Measurements from ENCODE around the gene ATP8B3.

Gene ATP8B3

DNA sequence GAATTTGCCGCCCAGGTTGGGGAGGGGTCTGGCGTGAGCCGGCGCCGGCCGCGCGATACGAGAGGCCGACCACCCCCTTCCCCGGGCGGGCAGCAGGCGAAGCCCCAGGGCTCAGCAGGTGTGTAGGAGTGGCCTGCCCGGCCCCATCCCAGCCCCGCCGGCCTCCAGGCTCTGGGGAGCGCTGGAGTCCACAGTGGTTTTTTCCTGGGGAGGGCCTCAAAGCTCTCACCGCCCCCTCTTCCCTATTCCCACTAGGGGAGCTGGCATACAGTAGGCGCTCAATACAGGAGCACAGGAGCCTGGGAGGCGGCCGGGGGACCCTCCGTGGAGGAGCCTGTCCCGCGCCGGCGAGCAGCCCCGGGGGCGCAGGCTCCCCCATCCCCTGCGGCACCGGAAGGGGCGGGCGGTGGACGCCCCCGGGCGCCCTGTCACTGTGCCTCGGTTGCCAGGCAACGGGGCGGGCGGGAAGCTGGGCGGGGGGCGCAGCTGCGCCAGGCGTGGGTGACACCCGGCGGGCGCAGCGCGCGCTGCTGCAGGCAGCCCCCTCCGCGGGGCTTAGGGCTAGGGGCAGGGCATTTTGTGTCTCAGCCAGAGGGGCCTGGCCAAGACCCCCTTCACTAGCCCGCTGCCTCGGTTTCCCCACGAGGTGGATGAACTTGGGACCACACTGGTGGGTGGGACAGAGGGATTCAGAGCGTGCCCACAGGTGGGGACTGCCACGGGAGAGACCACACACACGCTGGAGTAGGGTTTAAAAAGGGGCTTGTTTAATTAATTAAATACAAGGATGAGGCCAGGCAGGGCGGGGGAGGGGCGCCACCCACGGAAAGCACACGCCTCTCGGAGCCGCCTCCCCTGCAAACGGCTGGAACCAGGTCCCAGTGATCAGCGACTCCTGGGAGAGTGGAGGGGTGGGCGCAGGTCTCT lies 39.8 kb upstream of the ATP8B3 start:
- no peak for DNase-seq

DNA sequence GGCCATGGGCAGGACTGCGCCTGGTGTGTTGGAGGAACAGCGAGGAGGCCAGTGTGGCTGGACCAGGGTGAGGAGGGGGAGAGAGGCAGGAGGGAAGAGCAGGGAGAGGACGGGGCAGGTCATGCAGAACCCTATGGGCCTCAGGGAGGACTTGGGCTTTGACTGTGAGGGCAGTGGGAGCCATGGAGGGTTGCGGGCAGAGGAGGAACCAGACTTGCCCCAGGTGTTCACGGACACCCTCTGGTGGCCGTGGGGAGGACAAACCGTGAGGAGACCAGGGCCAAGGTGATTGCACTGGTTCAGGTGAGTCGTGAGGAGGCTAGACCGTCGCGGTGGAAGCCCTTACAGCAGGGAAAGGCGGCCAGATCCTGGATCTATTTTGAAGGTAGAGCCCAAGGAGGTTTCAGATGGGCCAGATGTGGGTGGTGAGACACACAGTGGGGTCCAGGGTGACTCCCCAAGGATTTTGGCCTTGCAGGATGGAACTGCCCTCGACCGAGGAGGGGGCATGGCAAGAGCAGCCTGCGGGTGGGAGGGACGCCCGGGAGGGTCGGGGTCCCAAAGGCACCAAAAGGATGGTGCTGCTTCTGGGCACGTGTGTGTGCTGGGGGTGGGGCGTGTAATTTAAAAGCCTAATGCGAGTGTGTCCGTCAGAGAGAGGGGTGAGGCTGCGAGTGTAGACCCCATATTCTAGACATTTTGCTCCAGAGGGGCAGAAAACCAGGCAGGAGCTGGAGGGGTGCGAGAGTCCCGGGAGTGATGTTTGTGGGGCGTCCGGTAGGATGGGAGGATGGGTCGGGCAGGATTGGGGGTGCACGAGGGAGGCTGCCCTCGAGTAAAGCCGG lies 39.0 kb upstream of the ATP8B3 start:
- DNase-seq, result no peak

DNA sequence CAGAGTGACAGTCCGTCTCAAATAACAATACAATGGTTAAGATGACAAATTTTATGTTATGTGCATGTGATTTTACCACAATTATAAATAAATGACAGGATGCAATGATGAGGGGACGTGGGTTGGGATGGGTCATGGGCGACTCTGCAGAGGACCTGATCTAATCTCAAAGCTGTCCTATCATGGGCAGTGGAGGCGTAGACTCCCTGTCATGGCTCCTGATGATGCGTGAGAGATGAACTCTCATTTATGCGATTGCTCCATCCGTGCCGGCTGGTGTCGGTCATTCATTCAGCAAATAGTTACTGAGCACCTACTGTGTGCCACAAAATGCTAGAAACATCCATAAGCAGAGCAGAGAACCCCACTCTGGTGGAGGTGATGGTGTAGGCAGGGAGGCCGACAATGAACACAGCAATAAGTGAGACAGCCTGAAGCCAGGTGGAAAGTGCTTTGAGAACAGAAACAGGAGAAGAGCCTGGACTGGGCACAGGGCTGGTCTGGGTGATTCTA lies 37.9 kb upstream of the ATP8B3 start:
- no peak for DNase-seq

DNA sequence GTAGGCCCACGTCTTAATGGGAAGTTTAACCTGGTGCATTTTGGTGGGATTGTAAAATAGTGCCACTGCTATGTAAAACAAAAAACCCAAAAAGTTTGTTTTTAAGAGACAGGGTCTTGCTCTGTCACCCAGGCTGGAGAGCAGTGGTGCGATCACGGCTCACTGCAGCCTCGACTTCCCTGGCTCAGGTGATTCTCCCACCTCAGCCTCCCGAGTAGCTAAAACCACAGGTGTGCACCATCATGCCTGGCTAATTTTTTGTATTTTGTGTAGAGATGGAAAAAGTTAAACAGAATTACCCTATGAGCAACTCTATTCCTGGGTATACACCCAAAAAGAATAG lies 37.0 kb upstream of the ATP8B3 start:
- DNase-seq, result no peak

DNA sequence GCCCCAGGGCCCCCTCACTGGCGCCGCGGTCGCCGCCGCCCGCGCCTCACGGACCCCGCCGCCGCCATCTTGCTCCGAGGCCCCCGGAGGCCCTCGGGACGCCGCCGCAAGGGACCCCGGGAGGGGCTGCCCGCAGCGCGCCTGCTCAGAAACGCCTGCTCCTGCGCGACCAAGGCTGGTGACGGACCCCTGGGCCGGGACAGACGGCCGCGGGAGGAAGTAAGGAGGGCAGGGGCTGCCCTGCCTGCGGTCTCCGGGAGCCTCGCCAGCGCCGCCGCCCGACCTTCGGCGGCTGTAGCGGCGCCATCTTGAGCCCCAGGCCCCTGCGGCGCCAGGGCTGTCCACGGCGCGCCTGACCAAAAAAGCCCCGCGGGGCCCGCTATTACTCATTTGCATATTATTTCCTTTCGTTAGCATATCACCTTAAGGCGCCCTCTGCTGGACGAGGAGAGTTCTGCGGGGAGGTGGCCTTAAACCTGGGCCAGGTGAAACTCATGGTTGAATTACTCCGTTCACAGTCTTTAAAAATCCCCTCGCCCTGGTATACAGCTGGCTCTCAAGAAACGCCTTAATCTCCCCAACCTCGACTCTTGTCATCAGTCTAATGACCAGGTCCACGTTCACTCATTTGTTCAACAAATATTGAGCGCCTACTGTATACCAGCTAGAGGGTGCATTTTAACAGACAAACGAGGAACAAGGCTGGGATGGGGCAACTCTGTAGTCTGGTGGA lies 36.5 kb upstream of the ATP8B3 start, which contains the start of gene REXO1:
Gene REXO1, minus strand, starts transcription at position 85 of the 733 bp plus-strand sequence. CDS start 125 bp downstream, outside the sequence.
- DNase-seq, result peak; percentile 86

DNA sequence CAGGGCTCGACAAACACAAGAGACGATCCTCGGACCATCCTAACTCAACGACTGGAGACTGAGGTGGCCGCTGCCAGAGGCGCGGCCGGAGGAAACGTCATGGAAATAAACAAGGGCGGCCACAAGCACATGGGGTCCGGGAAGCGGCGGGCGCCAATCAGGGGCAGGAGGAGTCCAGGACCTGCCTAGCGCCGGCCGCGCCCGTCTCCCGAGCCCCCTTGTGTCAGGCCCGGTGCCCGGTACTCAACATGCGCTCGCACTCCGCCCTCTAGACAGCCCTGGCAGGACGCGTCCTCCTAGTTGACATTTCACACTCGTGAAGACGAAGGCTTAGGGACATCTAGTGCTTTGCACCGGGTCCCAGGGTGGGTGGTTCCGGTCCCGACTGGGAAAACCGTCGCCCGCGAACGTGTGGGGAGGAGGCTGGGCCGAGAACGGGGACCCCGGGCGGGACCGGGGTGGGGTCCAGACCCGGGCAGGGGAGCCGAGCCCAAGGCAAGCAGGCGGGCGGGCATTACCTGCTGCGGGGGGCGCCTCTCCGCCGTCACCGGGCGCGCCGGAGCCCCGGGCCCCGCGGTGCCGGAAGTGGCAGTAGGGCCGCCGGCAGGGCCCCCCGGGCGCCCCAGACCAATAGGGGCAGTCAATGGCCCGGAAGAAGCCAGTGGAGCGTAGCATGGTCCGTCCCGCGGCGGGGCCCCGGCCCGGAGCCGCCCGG lies 35.8 kb upstream of the ATP8B3 start:
- DNase-seq, result no peak

DNA sequence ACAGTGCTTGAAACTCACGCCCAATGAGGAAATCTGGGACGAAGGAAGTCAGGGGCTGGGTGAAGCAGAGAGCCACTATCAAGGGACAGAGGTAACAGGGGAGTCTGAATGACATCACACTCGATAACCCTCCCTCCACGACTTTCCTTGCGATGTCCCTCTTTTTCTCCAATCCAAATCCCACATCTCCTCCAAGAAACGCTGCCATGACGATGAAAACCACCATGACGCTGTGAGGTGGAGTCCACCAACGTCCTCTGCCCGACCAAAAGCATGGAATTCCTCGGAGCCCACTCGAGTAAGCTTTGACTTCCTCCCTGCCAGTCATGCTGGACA lies 35.2 kb upstream of the ATP8B3 start:
- no peak for DNase-seq

DNA sequence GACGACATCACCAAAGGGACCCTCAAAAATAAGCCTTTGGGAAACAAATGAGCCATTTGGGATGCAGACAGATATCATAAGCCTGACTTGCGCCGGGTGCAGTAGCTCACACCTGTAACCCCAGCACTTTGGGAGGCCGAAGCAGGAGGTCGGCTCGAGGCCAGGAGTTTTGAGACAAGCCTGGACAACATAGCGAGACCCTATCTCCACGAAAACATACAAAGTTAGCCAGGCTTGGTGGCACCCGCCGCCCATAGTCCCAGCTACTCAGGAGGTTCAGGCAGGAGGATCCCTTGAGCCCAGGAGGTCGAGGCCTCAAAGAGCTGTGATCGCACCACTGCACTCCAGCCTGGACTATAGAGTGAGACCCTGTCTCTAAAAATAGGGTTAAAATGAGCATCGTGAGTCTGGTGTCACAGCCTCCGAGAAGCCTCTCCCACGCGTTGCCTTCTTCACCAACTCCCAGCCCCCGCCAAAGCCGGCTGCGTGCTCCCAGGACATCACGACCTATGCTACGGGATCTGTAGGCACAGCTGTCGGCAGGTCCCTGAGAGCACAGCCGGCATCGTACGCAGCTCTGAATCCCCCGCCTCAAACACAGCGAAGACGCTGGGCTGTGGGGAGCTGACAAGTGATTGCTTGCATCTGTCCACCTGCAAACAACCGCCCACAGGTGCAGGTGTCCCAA lies 34.6 kb upstream of the ATP8B3 start:
- no peak for DNase-seq

DNA sequence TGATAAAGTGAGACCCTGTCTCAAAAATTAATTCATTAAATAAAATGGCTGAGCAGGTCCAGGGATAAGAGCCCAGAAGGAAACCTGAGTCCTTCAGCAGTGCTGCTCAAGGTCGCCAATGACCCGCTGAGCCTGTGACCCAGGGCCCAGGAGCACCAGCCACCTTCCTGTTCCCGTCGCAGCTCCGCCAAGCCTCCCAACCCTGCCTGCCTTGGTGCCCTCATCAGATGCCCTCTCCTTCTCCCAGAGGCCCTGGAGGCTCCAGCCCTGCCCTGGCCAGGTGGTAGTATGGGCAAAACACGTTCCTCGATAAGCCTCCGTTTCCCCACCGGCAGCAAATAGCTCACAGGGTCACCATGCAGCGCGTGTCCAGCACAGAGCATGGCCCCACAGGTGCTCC lies 33.6 kb upstream of the ATP8B3 start:
- no peak for DNase-seq

DNA sequence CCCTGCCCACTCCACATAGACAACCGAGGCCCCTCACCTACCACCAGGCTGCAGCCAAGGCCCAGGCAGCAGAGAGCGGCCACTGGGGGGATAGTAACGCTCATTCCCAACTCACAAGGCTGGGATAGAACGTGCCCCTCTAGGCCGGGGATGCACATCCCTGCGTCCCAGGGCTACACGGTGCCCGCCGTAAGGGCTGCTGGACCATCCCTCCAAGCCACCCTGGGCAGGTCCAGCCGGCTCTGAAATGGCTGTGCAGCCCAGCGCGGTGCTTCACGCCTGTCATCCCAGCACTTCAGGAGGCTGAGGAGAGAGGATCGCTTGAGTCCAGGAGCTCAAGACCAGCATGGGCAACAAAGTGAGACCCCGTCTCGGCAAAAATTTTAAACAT lies 33.0 kb upstream of the ATP8B3 start:
- DNase-seq, result no peak

DNA sequence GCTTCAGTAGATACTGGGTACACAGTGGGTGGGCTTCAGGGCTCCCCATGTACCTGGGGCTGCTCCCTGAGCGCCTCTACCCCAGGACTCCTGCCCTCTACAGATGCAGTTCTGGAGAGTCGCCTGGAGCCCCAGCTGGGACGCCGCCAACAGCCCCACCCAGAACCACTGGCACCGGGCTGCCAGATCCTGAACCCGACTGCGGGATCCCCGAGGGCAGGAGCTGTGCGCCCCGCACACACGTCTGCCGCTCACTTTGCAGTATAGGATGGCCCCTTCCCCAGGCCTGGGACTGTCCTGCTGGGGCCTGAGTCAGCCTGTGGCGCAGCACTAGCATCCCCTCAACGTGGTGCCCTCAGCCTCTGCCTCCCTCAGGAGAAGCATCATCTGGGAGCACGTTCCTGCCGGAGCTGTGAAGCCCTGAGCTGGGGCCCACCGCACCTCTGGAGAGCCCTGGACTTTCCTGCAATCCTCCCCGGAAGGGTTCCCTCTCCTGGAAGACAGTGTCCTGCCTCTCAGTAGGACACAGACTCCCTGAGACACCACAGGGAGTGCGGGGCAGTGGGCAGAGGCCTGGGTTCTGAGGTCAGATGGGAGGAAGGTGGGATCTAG lies 32.5 kb upstream of the ATP8B3 start:
- DNase-seq, result no peak

DNA sequence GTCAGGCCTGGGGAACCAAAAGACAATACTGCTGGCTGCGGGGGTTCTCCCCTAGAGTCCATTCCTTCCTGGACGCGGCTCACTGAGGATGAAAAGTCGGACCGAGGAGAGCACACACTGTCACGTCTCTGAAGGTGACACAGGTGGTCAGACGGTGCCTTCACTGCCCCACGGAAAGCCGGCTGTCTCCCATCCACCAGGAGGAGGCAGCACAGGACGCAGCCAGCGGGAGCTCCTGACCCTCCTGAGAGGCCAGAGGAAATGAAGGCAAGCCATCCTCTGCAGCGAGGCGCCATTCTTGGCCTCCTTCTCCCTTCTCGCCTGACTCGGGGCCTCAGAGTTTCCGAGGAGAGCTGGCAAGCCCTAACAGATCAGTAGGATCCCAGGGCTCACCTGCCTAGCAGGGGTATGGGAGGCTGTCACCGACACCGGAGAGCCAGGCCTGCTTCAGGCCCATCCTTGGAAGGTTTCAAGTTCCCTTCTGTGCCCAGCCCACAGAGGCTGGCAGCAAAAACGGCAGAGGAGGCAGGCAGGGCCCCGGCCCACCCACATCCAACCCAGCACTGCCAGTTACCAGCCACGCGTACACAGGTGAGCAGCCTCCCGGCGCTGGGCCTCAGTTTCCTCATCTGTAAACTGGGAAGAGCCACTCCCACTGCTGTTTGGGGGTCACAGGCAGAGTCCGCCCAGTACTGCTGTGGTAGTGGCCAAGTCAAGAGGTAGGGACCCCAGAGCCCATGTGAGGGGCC lies 31.7 kb upstream of the ATP8B3 start:
- DNase-seq, result no peak

DNA sequence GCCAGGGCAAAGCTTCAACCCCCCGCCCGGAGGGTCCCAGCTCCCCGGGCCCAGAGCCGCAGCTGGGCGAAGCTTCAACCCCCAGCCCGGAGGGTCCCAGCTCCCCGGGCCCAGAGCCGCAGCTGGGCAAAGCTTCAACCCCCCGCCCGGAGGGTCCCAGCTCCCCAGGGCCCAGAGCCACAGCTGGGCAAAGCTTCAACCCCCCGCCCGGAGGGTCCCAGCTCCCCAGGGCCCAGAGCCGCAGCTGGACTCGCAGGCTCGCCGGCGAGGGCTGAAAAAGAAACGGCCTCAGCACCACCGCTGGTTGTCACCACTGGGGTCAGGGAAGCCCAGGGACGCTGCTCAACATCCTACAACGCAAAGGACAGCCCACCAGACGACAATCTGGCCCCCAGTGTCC lies 31.0 kb upstream of the ATP8B3 start:
- DNase-seq, result no peak

DNA sequence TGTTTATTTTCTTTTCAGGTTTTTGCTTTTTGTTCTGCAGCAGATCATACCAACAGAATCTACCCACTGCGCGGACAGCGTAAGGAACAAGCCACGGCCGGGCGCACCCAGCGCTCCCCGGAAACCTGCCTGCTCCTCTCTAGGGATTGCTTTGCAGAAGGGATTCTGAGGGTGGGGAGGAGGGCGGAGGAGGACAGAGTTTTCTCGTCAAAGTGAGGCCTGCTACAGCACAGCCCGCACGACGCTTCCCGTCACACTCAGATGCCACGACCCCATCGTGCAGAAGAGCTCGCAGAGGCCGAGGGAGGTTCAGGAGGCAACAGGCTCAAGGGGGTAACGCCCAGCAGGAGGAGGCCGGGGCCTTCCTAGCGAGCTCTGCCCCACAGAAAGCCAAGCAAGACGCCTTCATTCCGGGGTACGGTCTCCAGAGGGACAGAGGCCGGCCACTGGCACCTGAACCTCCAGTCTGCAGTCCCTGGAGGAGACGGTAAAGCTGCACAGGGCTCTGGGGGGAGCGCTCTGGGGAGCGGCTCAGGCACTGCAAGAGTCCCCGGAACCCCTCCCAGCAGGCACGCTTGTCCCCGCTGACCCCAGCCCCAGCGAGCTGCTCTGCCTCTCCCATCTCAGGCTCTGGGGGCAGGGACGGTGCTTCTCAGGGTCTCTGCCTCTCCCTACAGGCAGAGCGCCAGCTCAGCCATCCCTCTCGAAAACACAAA lies 29.3 kb upstream of the ATP8B3 start:
- no peak for DNase-seq

DNA sequence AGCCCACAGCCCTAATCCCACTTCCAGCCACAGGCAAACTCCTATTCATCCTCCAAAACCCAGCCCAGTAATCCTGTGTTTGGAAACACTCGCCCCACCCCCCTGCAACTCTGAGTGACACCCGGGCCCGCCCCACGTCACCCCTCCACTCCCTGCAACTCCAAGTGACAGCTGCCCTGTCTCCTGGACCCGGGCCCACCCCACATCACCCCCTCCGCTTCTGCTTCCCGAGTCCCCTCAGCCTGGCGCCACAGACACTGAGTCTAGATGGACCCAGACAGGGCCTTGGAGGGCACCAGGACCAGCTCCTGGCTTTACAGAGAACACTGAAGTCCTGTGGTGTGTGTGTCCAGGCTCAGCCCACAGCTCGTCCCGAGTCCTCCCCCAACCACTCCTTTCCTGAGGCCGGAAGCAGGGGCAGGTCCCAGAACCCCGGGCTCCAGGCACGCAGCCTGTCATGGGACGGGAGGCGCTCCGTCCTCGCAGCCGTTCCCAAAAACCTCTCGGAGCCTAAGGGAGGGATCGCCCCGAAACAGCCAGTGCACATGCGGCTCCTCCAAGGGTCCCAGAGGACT lies 28.6 kb upstream of the ATP8B3 start:
- no peak for DNase-seq

DNA sequence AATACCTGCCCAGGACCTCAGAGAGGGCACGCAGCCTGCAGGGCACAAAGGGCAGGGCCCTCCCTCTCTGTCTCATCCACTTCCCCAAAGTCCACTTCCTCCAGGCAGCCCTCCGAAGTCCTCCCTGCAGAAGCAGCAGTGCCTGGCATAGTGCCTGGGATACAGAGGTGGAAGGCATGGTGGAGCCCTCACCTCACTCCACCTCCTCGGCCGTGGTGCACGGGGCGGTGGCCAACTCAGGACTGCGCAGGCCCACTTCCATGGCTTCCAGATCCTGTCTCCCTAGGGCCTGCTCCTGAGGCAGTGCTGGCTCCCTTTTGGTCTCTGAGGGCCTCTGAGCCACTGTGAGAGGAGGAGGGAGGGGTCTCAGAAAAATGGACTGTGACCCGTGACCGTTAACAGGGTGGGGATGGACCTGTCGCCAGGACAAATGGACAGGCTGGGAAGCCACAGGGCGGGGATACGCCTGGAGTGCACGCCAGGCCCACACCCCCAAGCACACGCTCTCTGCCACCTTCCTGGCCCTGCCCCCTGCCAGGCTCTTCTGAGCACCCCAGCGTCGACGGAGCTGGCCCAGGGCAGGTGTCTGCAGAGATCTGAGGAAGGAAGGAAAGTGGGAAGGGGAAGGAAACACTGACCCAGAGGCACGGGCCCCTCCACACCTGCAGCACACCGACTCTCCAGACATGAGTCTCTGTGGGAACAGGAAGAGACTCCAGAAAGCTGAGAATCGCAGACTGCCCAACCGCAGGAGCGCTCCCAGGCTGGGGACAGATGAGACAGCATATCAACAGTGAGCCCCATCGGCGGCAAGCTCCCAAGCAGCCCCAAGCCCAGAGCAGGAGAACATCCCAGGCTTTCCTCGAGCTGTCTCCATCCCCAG lies 27.8 kb upstream of the ATP8B3 start:
- DNase-seq, result no peak

DNA sequence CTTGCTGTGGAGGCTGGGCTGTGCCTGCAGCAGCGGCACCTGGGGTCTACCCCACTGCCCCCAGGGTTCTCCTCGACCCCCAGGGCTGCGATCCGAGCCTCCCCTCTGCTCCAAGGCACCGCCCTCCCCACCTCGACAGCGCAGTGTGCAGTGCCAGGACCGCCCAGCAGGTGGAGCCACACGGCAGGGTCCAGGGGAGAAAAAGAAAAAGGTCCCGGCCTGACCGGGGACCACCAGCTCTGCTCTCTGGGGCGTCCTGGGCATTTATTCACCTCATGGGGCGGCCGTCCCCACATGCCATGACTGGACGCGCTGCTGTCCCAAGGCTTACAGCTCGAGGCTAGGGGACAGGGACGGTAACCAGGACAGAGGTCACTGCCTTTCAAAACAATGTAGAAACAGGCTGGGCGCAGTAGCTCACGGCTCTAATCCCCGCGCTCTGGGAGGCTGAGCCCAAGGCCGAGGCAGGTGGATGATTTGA lies 25.6 kb upstream of the ATP8B3 start:
- no peak for DNase-seq

DNA sequence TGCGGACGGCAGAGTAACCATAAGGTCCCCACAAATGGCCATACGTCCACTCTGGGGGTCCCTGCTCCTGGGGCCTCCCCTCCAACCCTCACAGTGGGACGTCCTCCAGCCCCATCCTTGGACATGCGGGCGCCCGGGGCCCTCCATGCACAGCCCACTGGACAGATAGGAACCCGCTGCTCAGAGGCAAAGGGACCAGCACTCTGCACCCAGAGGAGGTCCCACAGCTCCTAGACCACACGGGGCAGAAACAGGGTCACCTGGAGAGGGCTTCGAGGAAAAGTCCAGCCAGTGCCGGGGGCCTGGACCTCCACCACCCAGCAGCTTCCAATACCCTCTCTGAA lies 25.1 kb upstream of the ATP8B3 start:
- no peak for DNase-seq

All from NCI-H1694 treated with DMSO at 0.1 percent for 48 hours (cell line).